Heart right ventricle (tissue), 16 donors: ENCODE measurements around the gene TDP1. TPM values are rescaled to one million over a fixed set of nuclear protein-coding genes. Genes with fewer than 3 reads are reported as not detected.
A peak's percentile ranks its signal among the peaks of the same experiment; 100 is the strongest.

Source experiments
- ATAC-seq, 8 donors: fragments of 200-7000 bp; cut with Tn5 transposase; one replicate each; pipeline ENCODE4 v1.9.1; 2020; ENCODE audit warnings: mild to moderate bottlenecking in 8 of 8, moderate library complexity in 8 of 8, moderate number of reproducible peaks in 1 of 8
- DNase-seq, 2 donors: peaks; one replicate each; pipeline ENCODE4 v3.0.0-alpha.2; 2020
- H3K27ac ChIP-seq, 10 donors: fragments of 200-600 bp; sonication (generic) in 2 of 10; one replicate each; pipeline versions ENCODE4 v1.5.0 to v1.8.0; 2020 to 2022; ENCODE audit warnings: mild to moderate bottlenecking in 3 of 10
- H3K27me3 ChIP-seq, 7 donors: fragments of 200-600 bp; one replicate each; pipeline ENCODE4 v1.8.0; 2021 to 2022; ENCODE audit warnings: mild to moderate bottlenecking in 2 of 7
- H3K36me3 ChIP-seq, 9 donors: fragments of 200-600 bp; sonication (generic) in 1 of 9; one replicate each; pipeline versions ENCODE4 v1.5.0 to v1.8.0; 2020 to 2022; ENCODE audit warnings: mild to moderate bottlenecking in 2 of 9
- H3K4me1 ChIP-seq, 9 donors: fragments of 200-600 bp; sonication (generic) in 1 of 9; one replicate each; pipeline versions ENCODE4 v1.5.0 to v1.8.0; 2020 to 2022; ENCODE audit warnings: mild to moderate bottlenecking in 4 of 9
- H3K4me3 ChIP-seq, 10 donors: fragments of 200-600 bp; sonication (generic) in 2 of 10; one replicate each; pipeline versions ENCODE4 v1.5.0 to v1.8.0; 2020 to 2022; ENCODE audit warnings: mild to moderate bottlenecking in 7 of 10, moderate library complexity in 2 of 10
- H3K9me3 ChIP-seq, 11 donors: fragments of 200-600 bp in 10 of 11; sonication (generic) in 2 of 11; one replicate each; pipeline versions ENCODE4 v1.5.0 to v1.8.0; 2013 to 2022; ENCODE audit warnings: mild to moderate bottlenecking in 2 of 11, control low read depth in 1 of 11, moderate library complexity in 1 of 11
- CTCF ChIP-seq, 9 donors: fragments of 200-600 bp; sonication (generic) in 2 of 9; IDR thresholded peaks; one replicate each; pipeline versions ENCODE4 v1.5.0 to v1.8.0; 2021 to 2022; ENCODE audit warnings: antibody characterized with exemption in 9 of 9, mild to moderate bottlenecking in 5 of 9, moderate library complexity in 1 of 9
- WGBS, 2 donors: extraction: QIAGEN DNeasy Blood & Tissue Kit; methylation state at CpG; one replicate each; pipeline ENCODE4 v1.1.7; 2013; ENCODE audit warnings: inconsistent platforms in 1 of 2; 5-methylcytosine and 5-hydroxymethylcytosine counted together
- intact Hi-C, 10 donors: fragments of 100-400 bp; cut with DNase I; formaldehyde crosslinking; loops; one replicate each; pipeline versions ENCODE4 v1.11.1 to v1.14.2; 2022
- polyA plus RNA-seq, 2 donors: library from polyadenylated mRNA; stranded (reverse); fragments of 200-250 nt; gene quantifications; one replicate each; pipeline ENCODE4 v1.2.3, GENCODE V29; 2013
- total RNA-seq, 10 donors: library from RNA; stranded (reverse); fragmentation: NEBNext Ultra II Directional in 3 of 10; extraction: Animal tissue kit (Norgen Biotek cat#: 25700) in 3 of 10; gene quantifications; one replicate each; pipeline versions ENCODE4 v1.2.1 to v1.2.4, GENCODE V29; 2021 to 2023
- donor health status: Arrhythmogenic right ventricular cardiomyopathy.
- donor health status: ischemic (EF 13 %, LVEDD 7.1; RV severe dilation, severe dysfunction).
- donor health status: healthy with polysubstance abuse.
- donor health status: DM: no; HTN: yes; CAD: no.
- donor health status: DM: no; HTN: no; CAD: no.
- donor health status: ischemic (EF 25% LVEDD 6.9; RV normal size, moderate dysfunction).
- donor health status: ischemic (EF 25% LVEDD 5.7; RV mildly dilated, moderate dysfunction).
- donor health status: healthy.
- donor health status: DM: yes; HTN: yes; CAD: no.
- donor health status: Ischemic cardiomyopathy.
- donor health status: ischemic (EF 35%, LVEDD 5.7; RV mildly dilated, moderate dysfunction).
- donor health status: nonischemic (EF 11% LVEDD 7.7; RV severe dilation, severe dysfunction).
- donor health status: DM: yes; HTN: yes; CAD: no.
- donor health status: PGD.
- donor health status: ischemic (EF 29% LVEDD 5.4; RV normal size, mild dysfunction).
- donor health status: nonischemic (EF 23%, LVEDD 6.1; RV moderate dilation, normal function).

TDP1 gene
- total and polyA plus RNA-seq, 12 donors, result 0.80 to 7.1 (median 3.2) TPM

GRCh38 chr14:89912221-89912620, 43.5 kb upstream of the TDP1 start:
- no peaks in the 10 kb centered on the region for H3K9me3 ChIP-seq
- H3K27me3 ChIP-seq, result no peaks in the 10 kb centered on the region
- no peak overlapping the region for H3K27ac ChIP-seq
- WGBS, 2 donors, result 69 to 88% methylated on average over 2 of the region's 2 CpGs
- peaks cover 0 to 14% (median 0%) of the 10 kb centered on the region in 9 donors for H3K4me1 ChIP-seq
- ATAC-seq (no peak), DNase-seq (no peak)
- H3K36me3 ChIP-seq, result no peaks in the 10 kb centered on the region
- intact Hi-C loops, result loop anchor here in 4 of 10 donors (5.0 to 10.0 kb wide), 4 partner anchors 497 to 1247 kb away; partner anchors contain the start of gene FOXN3 (in 1 of the 4)
- H3K4me3 ChIP-seq, result no peak overlapping the region
- TF ChIP-seq CTCF (IDR thresholded peaks at IDR 0.05), result no peak

GRCh38 chr14:89912667-89913211, 43.0 kb upstream of the TDP1 start:
- WGBS, 2 donors, result 61 to 65% methylated on average over 9 of the region's 9 CpGs
- H3K9me3 ChIP-seq, result no peaks in the 10 kb centered on the region
- no peak overlapping the region for H3K4me3 ChIP-seq
- no peaks in the 10 kb centered on the region for H3K36me3 ChIP-seq
- no peaks in the 10 kb centered on the region for H3K27me3 ChIP-seq
- peaks cover 0 to 14% (median 0%) of the 10 kb centered on the region in 9 donors for H3K4me1 ChIP-seq
- intact Hi-C loops, result loop anchor here in 4 of 10 donors (5.0 to 10.0 kb wide), 4 partner anchors 498 to 1248 kb away; partner anchors contain the start of gene FOXN3 (in 1 of the 4)
- DNase-seq (peak in 1 of 2 donors; percentile 16), ATAC-seq (peak in 7 of 8 donors; percentile 52 to 84 (median 62))
- no peak for TF ChIP-seq CTCF (IDR thresholded peaks at IDR 0.05)
- no peak overlapping the region for H3K27ac ChIP-seq

DNA sequence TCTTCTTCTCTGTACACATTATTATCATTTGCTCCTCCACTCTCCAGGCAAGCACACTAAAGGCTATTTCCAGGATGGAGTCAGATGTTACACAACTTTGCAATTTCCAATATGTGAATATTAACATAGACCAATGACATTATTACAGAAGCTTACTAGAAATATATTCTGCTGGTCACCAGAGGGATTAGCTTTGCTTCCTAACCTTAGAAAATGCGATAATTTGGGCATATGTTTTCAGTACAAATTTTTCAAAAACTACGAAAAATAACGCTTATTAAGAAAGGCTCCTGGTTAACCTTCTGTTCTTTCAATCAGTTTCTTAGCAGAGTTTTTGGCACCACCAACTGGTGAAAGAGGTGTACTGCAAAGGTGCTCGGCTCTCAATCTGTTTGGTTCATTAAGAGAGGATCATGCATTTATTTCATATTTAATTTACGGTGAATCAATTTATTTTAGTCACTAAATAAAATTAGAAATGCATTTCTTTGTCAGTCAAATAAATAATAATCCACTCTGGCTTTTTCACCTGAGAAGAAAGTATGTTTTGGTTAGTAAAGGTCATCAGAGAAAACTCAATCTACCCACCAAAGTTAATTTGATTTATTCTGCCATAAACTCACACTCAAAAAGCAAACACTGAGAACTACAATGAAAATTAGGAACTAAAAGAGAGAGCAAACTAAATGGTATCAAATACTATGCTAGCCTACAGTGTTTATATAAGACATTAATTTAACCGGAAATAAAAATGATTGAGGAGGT, 40.4 kb upstream of the TDP1 start:
- WGBS, 2 donors, result 18 to 20% methylated on average over 6 of the region's 6 CpGs

More for the DNA sequence above, 40.4 kb upstream of the TDP1 start:
- Histone ChIP-seq H3K4me3 (no peak overlapping the region), H3K27ac (no peak overlapping the region), H3K9me3 (no peaks in the 10 kb centered on the region), H3K4me1 (peaks cover 0 to 14% (median 0%) of the 10 kb centered on the region in 9 donors), H3K36me3 (no peaks in the 10 kb centered on the region), H3K27me3 (no peaks in the 10 kb centered on the region)
- peak in 1 of 2 donors; percentile 41 for DNase-seq
- ATAC-seq, result peak in 3 of 8 donors; percentile 36 to 65 (median 63)
- TF ChIP-seq CTCF (IDR thresholded peaks at IDR 0.05), result peak; percentile 89 to 98 (median 96)
- intact Hi-C loops, result loop anchor here in 9 of 10 donors (1.0 to 10.0 kb wide), 11 partner anchors 500 to 1250 kb away; partner anchors contain the start of gene FOXN3 (in 1 of the 9)
